ENCODE measurements around the gene SAP30. TPM values are rescaled to one million over a fixed set of nuclear protein-coding genes. Genes with fewer than 3 reads are reported as not detected.

Gene SAP30
- total and polyA plus RNA-seq, 10 of the 15 experiments (the other 5 are each of a cell fraction or from before 2014, with no cell fraction given): 5.0 to 56.9 (median 23.6) TPM

DNA sequence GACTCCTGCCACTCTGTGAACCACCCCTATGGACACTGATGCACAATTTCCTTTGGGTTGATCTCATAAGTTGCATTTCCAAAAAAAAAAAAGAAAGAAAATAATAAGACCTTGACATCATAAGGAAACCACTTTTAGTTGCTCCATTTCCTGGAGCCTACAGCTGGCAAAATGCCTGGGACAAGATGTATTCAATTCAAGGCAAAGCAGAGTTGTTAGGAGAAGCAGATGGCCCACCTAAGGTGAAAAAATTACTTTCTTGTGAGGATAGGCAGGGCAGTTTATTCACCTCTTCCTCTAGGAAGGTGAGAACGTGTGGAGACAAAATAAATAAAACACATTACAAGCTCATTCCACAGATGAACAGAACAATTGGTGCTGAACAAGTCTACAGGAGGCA, 42.3 kb downstream of the SAP30 start (continued):
- no peak for TF ChIP-seq NFYB (IDR thresholded peaks at IDR 0.05; ENCODE audit: insufficient read depth, low read depth, low read length)

GRCh38 chr4:173414456-173414855, 43.7 kb downstream of the SAP30 start:
- Histone ChIP-seq H3K79me2 (ENCODE audit: control insufficient read depth, insufficient read depth, low read length) (no peaks in the 10 kb centered on the region), H3K9ac (ENCODE audit: control insufficient read depth, insufficient read depth, low read length) (no peak overlapping the region), H3K4me1 (ENCODE audit: control insufficient read depth, insufficient read depth, low read length) (no peaks in the 10 kb centered on the region), H3K36me3 (ENCODE audit: control insufficient read depth in 2 of 2, insufficient read depth in 2 of 2, low read length in 1 of 2) (no peaks in the 10 kb centered on the region), H3K9me3 (replicated peaks; ENCODE audit: control insufficient read depth, insufficient read depth, low read length) (no peaks in the 10 kb centered on the region), H2AFZ (ENCODE audit: control insufficient read depth, low read depth, low read length) (no peak overlapping the region), H3K27me3 (replicated peaks in 1 of 2; ENCODE audit: control insufficient read depth in 2 of 2, insufficient read depth in 2 of 2, low read length in 1 of 2) (no peaks in the 10 kb centered on the region), H3K4me3 (no peak overlapping the region), H3K27ac (ENCODE audit: control insufficient read depth, insufficient read depth) (no peak overlapping the region), H3K4me2 (ENCODE audit: control insufficient read depth, insufficient read depth) (no peak overlapping the region), H4K20me1 (ENCODE audit: control insufficient read depth, insufficient read depth) (no peaks in the 10 kb centered on the region)
- WGBS (ENCODE audit: insufficient coverage, insufficient replicate concordance, low lambda C conversion rate, missing lambda C conversion rate): 67% methylated on average over 3 of the region's 3 CpGs
- TF ChIP-seq MTA3 (IDR thresholded peaks at IDR 0.05; ENCODE audit: borderline replicate concordance, low read length) (no peak), MEF2B (IDR thresholded peaks at IDR 0.05; ENCODE audit: partially characterized antibody, poor library complexity, severe bottlenecking) (no peak), EP300 (IDR thresholded peaks at IDR 0.05; ENCODE audit: borderline replicate concordance in 1 of 2, control insufficient read depth in 1 of 2, low read depth in 2 of 2, low read length in 2 of 2) (no peak), SMC3 (IDR thresholded peaks at IDR 0.05; ENCODE audit: borderline replicate concordance, low read length) (no peak), RELA (IDR thresholded peaks at IDR 0.05; ENCODE audit: borderline replicate concordance, partially characterized antibody) (no peak), SUPT20H (IDR thresholded peaks at IDR 0.05; ENCODE audit: borderline replicate concordance, control insufficient read depth, low read depth, low read length) (no peak), YBX1 (IDR thresholded peaks at IDR 0.05) (no peak), CBX5 (IDR thresholded peaks at IDR 0.05; ENCODE audit: low read depth) (no peak), SIN3A (IDR thresholded peaks at IDR 0.05; ENCODE audit: low read depth, low read length) (no peak), MYC (IDR thresholded peaks at IDR 0.05; ENCODE audit: insufficient read depth, insufficient read length, insufficient replicate concordance, low read length, severe bottlenecking) (no peak), USF1 (IDR thresholded peaks at IDR 0.05; ENCODE audit: borderline replicate concordance, extremely low read length, insufficient read depth, low read depth, low read length) (no peak), NR2C1 (IDR thresholded peaks at IDR 0.05) (no peak), ZNF384 (IDR thresholded peaks at IDR 0.05; ENCODE audit: borderline replicate concordance, low read depth, low read length) (no peak), BCL11A (IDR thresholded peaks at IDR 0.05; ENCODE audit: low read depth, low read length) (no peak), ZNF207 (IDR thresholded peaks at IDR 0.05; ENCODE audit: borderline replicate concordance) (no peak), TCF7 (IDR thresholded peaks at IDR 0.05; ENCODE audit: borderline replicate concordance) (no peak)
- TF ChIP-seq, protein P1, sequence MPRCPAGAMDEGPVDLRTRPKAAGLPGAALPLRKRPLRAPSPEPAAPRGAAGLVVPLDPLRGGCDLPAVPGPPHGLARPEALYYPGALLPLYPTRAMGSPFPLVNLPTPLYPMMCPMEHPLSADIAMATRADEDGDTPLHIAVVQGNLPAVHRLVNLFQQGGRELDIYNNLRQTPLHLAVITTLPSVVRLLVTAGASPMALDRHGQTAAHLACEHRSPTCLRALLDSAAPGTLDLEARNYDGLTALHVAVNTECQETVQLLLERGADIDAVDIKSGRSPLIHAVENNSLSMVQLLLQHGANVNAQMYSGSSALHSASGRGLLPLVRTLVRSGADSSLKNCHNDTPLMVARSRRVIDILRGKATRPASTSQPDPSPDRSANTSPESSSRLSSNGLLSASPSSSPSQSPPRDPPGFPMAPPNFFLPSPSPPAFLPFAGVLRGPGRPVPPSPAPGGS (IDR thresholded peaks at IDR 0.05; ENCODE audit: borderline replicate concordance, insufficient read depth, low read depth, low read length, poor library complexity, severe bottlenecking): no peak
- ChIA-PET CTCF (interaction anchor here (0.7 to 8.6 kb wide), 3 partner anchors 11 to 113 kb away, joined by 3 to 113 read pairs (median 14); no protein-coding TSS in a partner anchor), POLR2A (no interaction called here), SMC1A (ENCODE audit: uncharacterized antibody, unreplicated experiment) (interaction anchor here (1.4 to 7.7 kb wide), 3 partner anchors 94 to 401 kb away, joined by 4 to 84 read pairs (median 6); no protein-coding TSS in a partner anchor), RAD21 (ENCODE audit: unreplicated experiment) (interaction anchor here (1.1 to 7.5 kb wide), 4 partner anchors 84 to 401 kb away, joined by 3 to 60 read pairs (median 4); no protein-coding TSS in a partner anchor)
- intact Hi-C loops (cut with micrococcal nuclease; ENCODE audit: unreplicated experiment): no loop called here
- BruUV-seq (replicated peaks): no TSS peak
- FAIRE-seq: no peak
- ATAC-seq: no peak
- no peak for DNase-seq (ENCODE audit: low read depth, low spot score)
- in situ Hi-C loops (cut with MboI): no loop called here
